ENCODE measurements around the gene KPNA1. TPM values are rescaled to one million over a fixed set of nuclear protein-coding genes. Genes with fewer than 3 reads are reported as not detected.

KPNA1 gene
- polyA plus RNA-seq, 5 donors, result 35.4 to 51.1 (median 47.4) TPM

DNA sequence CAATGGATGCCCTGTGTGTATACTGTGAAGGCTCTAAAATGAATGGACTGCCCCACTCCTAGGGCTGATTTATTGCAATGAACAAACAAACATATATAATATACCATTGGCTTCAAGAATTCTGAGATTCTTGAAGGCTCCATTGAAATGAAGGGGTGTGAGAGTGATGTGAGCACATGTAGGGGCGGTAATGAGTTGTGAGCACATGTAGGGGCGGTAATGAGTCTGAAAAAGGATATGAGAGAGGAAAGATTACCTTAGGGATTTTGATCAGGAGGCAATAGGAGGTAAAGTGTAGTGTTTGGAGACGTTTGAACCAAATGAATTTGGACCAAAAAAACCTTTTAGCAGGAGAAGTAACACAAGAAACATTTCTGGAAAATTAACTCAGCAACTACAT is 127.0 kb downstream of the KPNA1 start:
- DNase-seq, result no peak

DNA sequence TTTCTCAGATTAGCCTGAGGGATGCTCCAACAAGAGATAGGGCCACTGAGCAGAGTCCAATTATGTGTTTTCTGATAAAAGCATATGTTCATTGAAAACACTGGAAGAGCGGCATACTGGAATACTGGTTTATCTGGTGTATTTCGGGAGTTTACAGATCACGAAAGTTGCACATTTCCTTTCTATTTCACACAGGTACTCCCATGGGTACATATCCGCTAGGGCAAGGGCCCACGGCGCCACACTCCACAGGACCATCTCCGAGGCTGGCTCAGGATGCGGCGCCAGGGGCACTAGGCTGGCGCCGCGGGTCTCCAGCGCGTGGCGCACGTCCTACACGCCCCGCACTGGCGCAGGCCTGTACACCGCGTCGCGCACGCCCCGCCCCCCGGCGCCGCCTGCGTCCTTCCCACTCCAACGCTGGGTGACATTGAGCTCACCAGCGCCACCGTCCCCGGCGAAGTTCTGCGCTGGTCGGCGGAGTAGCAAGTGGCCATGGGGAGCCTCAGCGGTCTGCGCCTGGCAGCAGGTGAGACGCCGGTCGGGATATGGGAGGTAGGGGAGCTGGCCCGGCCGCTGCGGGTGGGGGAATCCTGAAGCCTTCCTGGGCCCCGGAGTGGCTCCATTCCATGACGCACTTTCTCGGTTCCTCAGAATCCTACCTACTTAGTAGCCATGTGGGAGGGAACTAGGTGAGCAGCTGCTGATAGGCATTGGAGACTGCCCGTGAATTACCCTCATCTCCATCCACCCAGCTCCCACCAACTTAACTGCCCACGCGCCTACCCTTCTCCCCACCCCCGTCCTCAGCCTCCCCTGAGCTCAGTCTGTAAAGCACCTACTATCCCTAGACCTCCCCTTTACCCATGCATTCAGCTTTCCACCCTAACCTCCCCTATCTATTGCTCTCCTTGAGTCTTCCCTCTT is 130.7 kb downstream of the KPNA1 start, which contains the start of gene FAM162A:
Gene FAM162A, plus strand, starts transcription at position 412 of the 927 bp plus-strand sequence. Its CDS starts 84 bp downstream, at position 496.
- peak; percentile 93 to 95 for DNase-seq

DNA sequence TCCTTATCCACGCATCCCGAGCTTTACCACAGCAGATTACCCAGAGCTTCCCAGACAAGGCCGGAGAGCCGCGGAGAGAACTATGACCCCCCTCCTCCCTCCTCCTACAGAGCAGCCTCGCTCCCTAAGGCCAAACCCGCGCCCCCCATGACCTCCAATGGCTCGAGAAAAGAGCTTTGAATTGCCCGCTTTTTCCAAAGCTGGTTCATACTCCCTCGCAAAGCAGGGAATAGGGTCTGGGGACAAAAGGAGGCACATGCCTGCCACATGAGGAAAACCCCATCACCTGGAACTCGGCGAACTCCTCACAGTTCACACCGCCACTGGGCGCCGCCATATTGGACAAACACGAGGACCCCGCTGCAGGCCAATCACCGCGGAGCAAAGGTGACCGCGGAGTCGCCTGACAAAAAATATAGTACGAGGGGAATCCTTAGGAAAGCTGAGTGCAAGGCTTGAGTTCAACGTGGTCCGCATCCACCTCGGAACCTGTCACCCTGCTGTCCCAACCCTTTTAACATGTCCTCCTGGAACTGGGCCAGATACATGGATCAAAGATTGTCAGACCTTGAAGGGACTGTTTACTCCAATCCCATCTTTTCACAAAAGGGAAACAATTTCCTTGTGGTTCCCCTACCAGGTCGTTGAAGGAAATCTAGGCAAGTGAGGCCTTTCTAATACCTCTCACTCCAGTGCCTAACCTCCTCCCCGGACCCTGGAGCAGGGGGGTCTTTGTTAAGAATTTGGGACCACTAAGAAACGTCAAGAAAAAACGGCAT is 131.7 kb downstream of the KPNA1 start, which contains the start of gene MIX23:
Gene MIX23, minus strand, starts transcription at position 344 of the 779 bp plus-strand sequence. Its CDS starts 7 bp downstream, at position 337.
- DNase-seq, result peak; percentile 81 to 82

DNA sequence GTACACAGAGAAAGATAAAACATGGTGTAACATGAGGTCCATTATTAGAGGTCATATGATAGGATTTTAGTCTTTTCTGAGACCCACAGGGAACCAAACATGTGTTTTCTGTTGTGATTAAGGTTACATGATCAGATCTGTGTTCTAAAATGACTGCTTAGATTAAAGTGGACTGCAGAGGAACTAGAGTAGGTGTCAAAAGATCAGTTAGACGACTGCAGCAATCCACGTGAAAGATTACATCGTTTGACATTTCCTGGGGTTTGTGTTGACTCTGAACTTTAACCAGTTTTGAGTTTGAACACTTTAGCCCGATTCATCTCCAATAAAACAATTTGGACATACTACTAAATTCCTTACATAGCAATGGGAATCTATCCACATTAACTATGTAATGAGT is 136.8 kb downstream of the KPNA1 start:
- no peak for DNase-seq

DNA sequence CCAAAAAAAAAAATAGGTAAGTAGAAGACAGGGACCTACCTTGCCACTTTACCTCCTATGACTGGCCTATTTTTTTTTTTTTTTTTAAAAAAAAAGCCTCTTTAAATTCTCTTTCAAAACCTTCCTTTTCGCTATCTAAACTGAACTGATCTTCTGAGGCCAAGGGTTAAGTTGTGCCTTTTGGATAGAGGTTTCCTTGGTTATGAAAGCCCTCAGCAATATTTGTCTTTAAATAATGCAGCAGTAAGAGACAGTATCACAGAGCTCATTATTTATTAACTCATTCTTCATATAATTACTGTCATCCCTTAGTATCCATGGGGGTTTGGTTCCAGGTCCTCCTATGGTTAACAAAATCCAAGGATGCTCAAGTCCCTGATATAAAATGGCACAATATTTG is 140.7 kb downstream of the KPNA1 start:
- DNase-seq, result no peak

Other genes with a start within 250 kb of the KPNA1 start
- 1 to 10 TPM in 3 of 5 donors, under 1 TPM in 2; 0.83 to 1.1 (median 1.0) TPM for gene CSTA, start 189.7 kb downstream of the KPNA1 start, polyA plus RNA-seq (ENCODE audit: insufficient read depth in 1 of 5, insufficient read length in 5 of 5, low replicate concordance in 1 of 5)
- 10 to 100 TPM; 34.6 to 53.7 (median 40.8) TPM for gene MIX23, start 131.7 kb downstream of the KPNA1 start, polyA plus RNA-seq (ENCODE audit: insufficient read depth in 1 of 5, insufficient read length in 5 of 5, low replicate concordance in 1 of 5)
- 10 to 100 TPM; 35.8 to 54.4 (median 42.9) TPM for gene FAM162A, start 130.8 kb downstream of the KPNA1 start, polyA plus RNA-seq (ENCODE audit: insufficient read depth in 1 of 5, insufficient read length in 5 of 5, low replicate concordance in 1 of 5)
- 10 to 100 TPM in 2 of 5 donors, 1 to 10 TPM in 3; 6.9 to 12.5 (median 9.2) TPM for gene WDR5B, start 98.9 kb downstream of the KPNA1 start, polyA plus RNA-seq (ENCODE audit: insufficient read depth in 1 of 5, insufficient read length in 5 of 5, low replicate concordance in 1 of 5)
- gene PARP9, start 49.4 kb upstream of the KPNA1 start, polyA plus RNA-seq (ENCODE audit: insufficient read depth in 1 of 5, insufficient read length in 5 of 5, low replicate concordance in 1 of 5), result 10 to 100 TPM; 18.1 to 21.6 (median 21.1) TPM
- 10 to 100 TPM; 15.9 to 23.4 (median 20.0) TPM for gene DTX3L, start 49.4 kb upstream of the KPNA1 start, polyA plus RNA-seq (ENCODE audit: insufficient read depth in 1 of 5, insufficient read length in 5 of 5, low replicate concordance in 1 of 5)
- 1 to 10 TPM in 3 of 5 donors, under 1 TPM in 2; 0.74 to 1.1 (median 1.0) TPM for gene PARP15, start 62.7 kb upstream of the KPNA1 start, polyA plus RNA-seq (ENCODE audit: insufficient read depth in 1 of 5, insufficient read length in 5 of 5, low replicate concordance in 1 of 5)
- gene PARP14, start 165.9 kb upstream of the KPNA1 start, polyA plus RNA-seq (ENCODE audit: insufficient read depth in 1 of 5, insufficient read length in 5 of 5, low replicate concordance in 1 of 5), result 10 to 100 TPM; 21.3 to 48.6 (median 41.7) TPM